NCI-H146 treated with DMSO at 0.1 percent for 48 hours (cell line): ENCODE data around the gene SURF6.
"Not testable (repeated sequence)": the region's sequence is repeated elsewhere in the genome, so short reads cannot be mapped to it uniquely, and the experiment has no call there.

Source experiments
- DNase-seq: peaks from one replicate; lab custom pipeline; 2025; ENCODE audit not compliant: unreplicated experiment; lab: John Stamatoyannopoulos, UW

Gene SURF6

GRCh38 chr9:133301253-133302230 is 34.4 kb downstream of the SURF6 start:
- no peak for DNase-seq

DNA sequence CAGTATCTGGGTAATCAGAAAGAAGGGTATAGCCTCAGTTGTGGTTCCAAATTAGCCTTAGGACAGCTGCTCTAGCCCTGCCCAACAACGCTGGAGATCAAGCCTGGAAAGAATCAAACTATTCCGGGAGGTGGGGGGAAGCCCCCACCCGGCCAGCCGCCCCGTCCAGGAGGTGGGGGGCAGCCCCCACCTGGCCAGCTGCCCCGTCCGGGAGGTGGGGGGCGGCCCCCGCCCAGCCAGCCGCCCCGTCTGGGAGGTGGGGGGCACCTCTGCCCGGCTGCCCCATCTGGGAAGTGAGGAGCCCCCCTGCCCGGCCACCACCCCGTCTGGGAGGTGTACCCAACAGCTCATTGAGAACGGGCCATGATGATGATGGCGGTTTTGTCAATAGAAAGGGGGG is 36.0 kb downstream of the SURF6 start:
- not testable (repeated sequence) for DNase-seq

DNA sequence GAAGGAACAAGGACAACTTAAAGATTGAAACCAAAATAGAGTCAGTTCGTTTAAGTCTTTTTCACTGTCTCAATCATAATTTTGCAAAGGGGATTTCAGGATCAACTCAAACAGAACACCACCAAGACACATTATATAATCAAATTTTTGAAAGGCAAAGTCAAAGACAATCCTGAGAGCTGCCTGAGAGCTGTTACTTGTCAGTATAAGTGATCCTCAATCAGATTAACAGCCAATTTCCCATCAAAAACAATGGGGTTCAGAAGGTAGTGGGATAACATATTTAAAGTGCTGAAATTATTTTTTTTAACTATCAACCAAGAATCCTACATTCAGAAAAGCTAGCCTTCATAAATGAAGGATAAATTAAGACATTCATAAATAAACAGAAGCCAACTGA is 41.7 kb downstream of the SURF6 start:
- no peak for DNase-seq

DNA sequence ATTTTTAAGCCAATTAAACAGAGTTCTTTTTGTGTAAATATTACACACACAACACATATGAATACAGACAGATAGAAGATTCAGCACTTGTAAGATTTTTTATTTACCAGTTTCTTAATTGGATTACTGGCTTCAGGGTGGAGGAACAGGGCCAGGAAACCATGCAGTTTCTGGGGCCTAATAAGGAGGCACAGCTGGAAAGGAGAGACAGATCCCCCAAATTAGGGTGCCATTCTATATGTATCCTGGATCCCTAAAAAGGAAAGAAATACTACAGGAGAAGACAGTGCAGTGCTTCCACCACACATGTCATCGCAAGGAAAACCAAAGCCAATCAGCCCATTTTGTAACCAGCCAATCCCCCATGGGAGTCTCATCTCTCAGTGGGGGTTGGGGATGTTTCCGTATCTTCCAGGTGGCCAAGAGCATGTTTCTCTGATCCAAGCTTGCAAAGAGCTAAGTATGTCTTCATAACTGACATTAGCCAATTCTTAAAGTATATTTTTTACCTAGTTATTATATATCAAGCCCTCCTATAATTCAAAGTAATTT is 45.2 kb downstream of the SURF6 start:
- DNase-seq = no peak

- no peak for DNase-seq
Observed at GRCh38 chr9:133286523-133286922, 49.5 kb downstream of the SURF6 start.

- no peak for DNase-seq
Observed at GRCh38 chr9:133285252-133285775, 50.7 kb downstream of the SURF6 start.

DNA sequence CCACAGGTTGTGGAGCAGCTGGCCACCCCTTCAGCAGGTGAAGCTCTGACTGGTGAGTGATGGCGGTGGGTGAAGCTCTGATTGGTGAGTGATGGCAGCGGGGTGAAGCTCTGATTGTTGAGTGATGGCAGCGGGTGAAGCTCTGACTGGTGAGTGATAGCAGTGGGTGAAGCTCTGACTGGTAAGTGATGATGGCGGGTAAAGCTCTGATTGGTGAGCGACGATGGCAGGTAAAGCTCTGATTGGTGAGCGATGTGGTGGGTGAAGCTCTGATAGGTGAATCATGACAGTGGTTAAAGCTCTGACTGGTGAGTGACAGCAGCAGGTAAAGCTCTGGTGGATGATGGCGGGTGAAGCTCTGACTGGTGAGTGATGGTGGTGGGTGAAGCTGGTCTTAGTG is 51.6 kb downstream of the SURF6 start:
- DNase-seq = no peak

GRCh38 chr9:133283255-133284032 is 52.5 kb downstream of the SURF6 start:
- DNase-seq = not testable (repeated sequence)

DNA sequence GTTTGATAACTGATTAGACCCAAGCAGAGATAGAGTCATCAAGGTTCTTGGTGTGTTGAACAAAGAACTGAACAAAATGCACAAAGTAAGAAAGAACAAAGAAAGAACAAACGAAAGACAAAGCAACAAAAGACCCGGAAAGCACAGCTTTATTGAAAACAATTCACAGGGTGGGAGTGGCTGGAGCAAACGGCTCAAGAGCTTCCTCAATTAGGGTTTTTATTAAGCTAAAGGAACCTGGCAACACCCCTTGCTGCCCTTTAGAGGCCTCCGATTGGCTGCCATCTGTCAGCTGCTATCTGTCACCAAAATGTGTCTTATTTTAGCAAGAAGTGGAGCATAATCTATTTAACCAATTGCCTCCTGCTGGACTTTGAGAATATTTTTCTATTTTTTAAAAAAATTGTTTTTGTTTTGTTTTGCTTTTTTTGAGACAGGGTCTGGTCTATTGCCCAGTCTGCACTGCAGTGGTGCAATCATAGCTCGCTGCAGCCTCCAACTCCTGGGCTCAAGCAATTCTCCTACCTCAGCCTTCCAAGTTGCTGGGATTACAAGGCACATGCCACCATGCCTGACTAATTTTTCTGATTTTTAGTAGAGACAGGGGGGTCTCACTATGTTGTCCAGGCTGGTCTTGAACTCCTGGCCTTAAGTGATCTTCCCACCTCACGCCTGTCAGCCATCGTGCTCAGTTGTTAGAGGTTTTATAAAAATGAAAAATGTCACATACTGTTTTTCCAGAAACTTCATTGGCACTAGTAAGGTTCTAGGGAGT is 53.3 kb downstream of the SURF6 start:
- DNase-seq = no peak

DNA sequence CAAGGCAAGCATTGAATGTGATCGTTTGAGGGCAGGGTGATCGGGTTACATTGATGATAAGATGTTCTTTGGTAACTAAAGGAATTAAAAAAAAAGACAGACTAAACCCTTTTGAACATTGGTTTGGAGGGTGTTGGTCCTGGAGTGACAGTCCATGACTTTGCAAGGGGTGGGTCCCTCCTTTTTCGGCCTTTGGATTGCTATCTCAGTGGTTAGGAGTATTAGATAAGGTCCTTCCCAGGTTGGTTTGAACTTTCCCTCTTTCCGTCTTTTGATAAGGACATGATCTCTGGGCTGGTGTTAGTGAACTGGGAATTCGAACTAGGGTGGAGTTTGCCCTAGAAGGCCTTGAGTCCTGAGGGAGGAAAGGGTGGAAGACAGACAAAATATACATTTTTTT is 55.6 kb downstream of the SURF6 start:
- no peak for DNase-seq
